ENCODE measurements around the gene CIART. TPM values are rescaled to one million over a fixed set of nuclear protein-coding genes. Genes with fewer than 3 reads are reported as not detected.

Gene CIART
- total RNA-seq, 4 donors from 2014 or later = 0.75 to 5.5 (median 2.2) TPM

GRCh38 chr1:150262388-150263320, 19.7 kb upstream of the CIART start:
- DNase-seq (ENCODE audit: low spot score) = no peak
- no peak for TF ChIP-seq CTCF (IDR thresholded peaks at IDR 0.05)
- no peak for ATAC-seq (ENCODE audit: low FRiP score)

GRCh38 chr1:150263549-150263948, 18.8 kb upstream of the CIART start:
- TF ChIP-seq CTCF (IDR thresholded peaks at IDR 0.05) = no peak
- ATAC-seq (ENCODE audit: low FRiP score) (no peak), DNase-seq (ENCODE audit: low spot score) (no peak)

- no peak for TF ChIP-seq CTCF (IDR thresholded peaks at IDR 0.05)
- ATAC-seq (ENCODE audit: low FRiP score) (no peak), DNase-seq (ENCODE audit: low spot score) (no peak)
Measured at GRCh38 chr1:150267896-150268295, 14.5 kb upstream of the CIART start.

GRCh38 chr1:150268340-150268704, 14.0 kb upstream of the CIART start:
- TF ChIP-seq CTCF (IDR thresholded peaks at IDR 0.05) = no peak
- ATAC-seq (ENCODE audit: low FRiP score) = peak; percentile 67
- no peak for DNase-seq (ENCODE audit: low spot score)

- peak; percentile 87 for DNase-seq (ENCODE audit: low spot score)
- peak; percentile 98 for ATAC-seq (ENCODE audit: low FRiP score)
Measured at GRCh38 chr1:150268705-150269403, 13.5 kb upstream of the CIART start, which contains the start of gene APH1A. APH1A (minus strand) TSS chr1:150269016; CDS start chr1:150268810, 206 bp downstream.

GRCh38 chr1:150269451-150269850, 12.9 kb upstream of the CIART start:
- ATAC-seq (ENCODE audit: low FRiP score) = no peak
- DNase-seq (ENCODE audit: low spot score) = no peak
- TF ChIP-seq CTCF (IDR thresholded peaks at IDR 0.05) = no peak

More at GRCh38 chr1:150268705-150269403, 13.5 kb upstream of the CIART start, which contains the start of gene APH1A:
- no peak for TF ChIP-seq CTCF (IDR thresholded peaks at IDR 0.05)

Measured in omental fat pad (tissue), 4 donors.